MM.1S (cell line): ENCODE data around the gene SMCO3.

Source experiments
- DNase-seq: peaks from one replicate; pipeline ENCODE4 v3.0.0-alpha.2; 2015
- H2AFZ ChIP-seq: fragments of 300-600 bp; sonication (generic); 2 replicates; pipeline ENCODE4 v1.6.0; 2016; ENCODE audit warnings: antibody characterized with exemption, low read length
- H3F3A ChIP-seq: fragments of 300-600 bp; sonication (generic); 2 replicates; pipeline ENCODE4 v1.6.1; 2016; ENCODE audit warnings: mild to moderate bottlenecking, antibody characterized with exemption, low read length, moderate library complexity, mixed read lengths; ENCODE audit not compliant: insufficient read depth
- H3K27ac ChIP-seq: fragments of 300-600 bp; sonication (generic); 2 replicates; pipeline ENCODE4 v1.5.1; 2016; ENCODE audit warnings: mild to moderate bottlenecking, low read length
- H3K27me3 ChIP-seq: fragments of 300-600 bp; sonication (generic); replicated peaks from 2 replicates; pipeline ENCODE4 v1.6.0; 2016; ENCODE audit warnings: low read length; ENCODE audit not compliant: insufficient read depth
- H3K36me3 ChIP-seq: fragments of 300-600 bp; sonication (generic); replicated peaks from 2 replicates; pipeline ENCODE4 v1.6.1; 2016; ENCODE audit warnings: mild to moderate bottlenecking, low read length, mixed read lengths; ENCODE audit not compliant: insufficient read depth
- H3K4me1 ChIP-seq: fragments of 300-600 bp; sonication (generic); 2 replicates; pipeline ENCODE4 v1.6.1; 2016; ENCODE audit warnings: low read length, mixed read lengths
- H3K4me2 ChIP-seq: fragments of 300-600 bp; sonication (generic); 2 replicates; pipeline ENCODE4 v1.6.0; 2016; ENCODE audit warnings: low read depth, low read length
- H3K4me3 ChIP-seq: fragments of 300-600 bp; sonication (generic); 2 replicates; pipeline ENCODE4 v1.5.1; 2016; ENCODE audit warnings: low read length, mixed read lengths
- H3K79me2 ChIP-seq: fragments of 300-600 bp; sonication (generic); 2 replicates; pipeline ENCODE4 v1.6.1; 2016; ENCODE audit warnings: mixed run types, low read length, mixed read lengths
- H3K9ac ChIP-seq: fragments of 300-600 bp; sonication (generic); 2 replicates; pipeline ENCODE4 v1.6.1; 2016; ENCODE audit warnings: low read length, mixed read lengths
- H3K9me2 ChIP-seq: fragments of 300-600 bp; sonication (generic); replicated peaks from 2 replicates; pipeline ENCODE4 v1.6.1; 2016; ENCODE audit warnings: mild to moderate bottlenecking, low read length, mixed read lengths; ENCODE audit not compliant: insufficient read depth
- H3K9me3 ChIP-seq: fragments of 300-600 bp; sonication (generic); replicated peaks from 2 replicates; pipeline ENCODE4 v1.6.1; 2016; ENCODE audit warnings: mild to moderate bottlenecking, low read length, mixed read lengths; ENCODE audit not compliant: insufficient read depth
- H4K20me1 ChIP-seq: fragments of 300-600 bp; sonication (generic); 2 replicates; pipeline ENCODE4 v1.6.1; 2016; ENCODE audit warnings: mild to moderate bottlenecking, low read length, moderate library complexity, mixed read lengths; ENCODE audit not compliant: insufficient read depth
- CTCF ChIP-seq: fragments of 300-600 bp; sonication (generic); IDR thresholded peaks from 2 replicates; pipeline ENCODE4 v1.5.1; 2016; ENCODE audit warnings: antibody characterized with exemption, low read length, mixed read lengths
- EZH2 ChIP-seq: fragments of 300-600 bp; sonication (generic); optimal IDR thresholded peaks from 2 replicates; pipeline ENCODE3; 2017; ENCODE audit warnings: low read depth, mild to moderate bottlenecking, antibody characterized with exemption, low read length, mixed read lengths
- EZH2phosphoT487 ChIP-seq: fragments of 300-600 bp; sonication (generic); IDR thresholded peaks from 2 replicates; pipeline ENCODE4 v1.6.1; 2018; ENCODE audit warnings: antibody characterized with exemption, low read length

The SMCO3 gene

GRCh38 chr12:14784471-14784870 lies 29.5 kb downstream of the SMCO3 start:
- Histone ChIP-seq H2AFZ (no peak overlapping the region), H3K36me3 (peaks cover 15% of the 10 kb centered on the region; the same call in 1 of the 2 replicates)
- no peak for DNase-seq

GRCh38 chr12:14782756-14783155 lies 31.2 kb downstream of the SMCO3 start:
- TF ChIP-seq EZH2phosphoT487, result no peak
- TF ChIP-seq EZH2, result no peak
- no peak for TF ChIP-seq CTCF
- Histone ChIP-seq H2AFZ (no peak overlapping the region), H3K4me1 (peaks cover 26% of the 10 kb centered on the region)

More at GRCh38 chr12:14784471-14784870, 29.5 kb downstream of the SMCO3 start:
- no peaks in the 10 kb centered on the region for H4K20me1 ChIP-seq
- peaks cover 14% of the 10 kb centered on the region for H3F3A ChIP-seq
- no peak for TF ChIP-seq EZH2phosphoT487
- TF ChIP-seq CTCF, result no peak
- TF ChIP-seq EZH2, result no peak
- no peak overlapping the region for H3K27ac ChIP-seq
- H3K27me3 ChIP-seq, result no peaks in the 10 kb centered on the region
- no peaks in the 10 kb centered on the region for H3K79me2 ChIP-seq
- no peaks in the 10 kb centered on the region for H3K9me3 ChIP-seq
- H3K9me2 ChIP-seq, result no peaks in the 10 kb centered on the region
- H3K4me3 ChIP-seq, result no peak overlapping the region
- H3K4me1 ChIP-seq, result peaks cover 26% of the 10 kb centered on the region
- H3K4me2 ChIP-seq, result no peak overlapping the region
- no peak overlapping the region for H3K9ac ChIP-seq

GRCh38 chr12:14781563-14781962 lies 32.4 kb downstream of the SMCO3 start:
- Histone ChIP-seq H3F3A (peaks cover 14% of the 10 kb centered on the region), H3K27ac (no peak overlapping the region), H3K4me3 (no peak overlapping the region), H3K9ac (no peak overlapping the region), H3K27me3 (no peaks in the 10 kb centered on the region), H3K4me2 (no peak overlapping the region), H2AFZ (no peak overlapping the region), H3K9me2 (no peaks in the 10 kb centered on the region), H3K4me1 (peaks cover 26% of the 10 kb centered on the region), H3K36me3 (peaks cover 8% of the 10 kb centered on the region; the same call in 1 of the 2 replicates), H3K9me3 (no peaks in the 10 kb centered on the region), H3K79me2 (no peaks in the 10 kb centered on the region), H4K20me1 (no peaks in the 10 kb centered on the region)
- no peak for DNase-seq
- TF ChIP-seq EZH2, result no peak
- TF ChIP-seq EZH2phosphoT487, result no peak
- TF ChIP-seq CTCF, result no peak

More at GRCh38 chr12:14782756-14783155, 31.2 kb downstream of the SMCO3 start:
- peak overlapping the region; percentile 38; the same call in 1 of the 2 replicates for H3K27ac ChIP-seq
- no peak for DNase-seq
- no peaks in the 10 kb centered on the region for H3K9me3 ChIP-seq
- H3K9me2 ChIP-seq, result no peaks in the 10 kb centered on the region
- H3F3A ChIP-seq, result peaks cover 14% of the 10 kb centered on the region
- 0 out of 2 replicates have a peak overlapping the region, but pooled peaks have one; percentile 22 for H3K4me2 ChIP-seq
- H4K20me1 ChIP-seq, result no peaks in the 10 kb centered on the region
- no peak overlapping the region for H3K9ac ChIP-seq
- peaks cover 8% of the 10 kb centered on the region; the same call in 1 of the 2 replicates for H3K36me3 ChIP-seq
- no peak overlapping the region for H3K4me3 ChIP-seq
- H3K79me2 ChIP-seq, result no peaks in the 10 kb centered on the region
- H3K27me3 ChIP-seq, result no peaks in the 10 kb centered on the region
